MM.1S (cell line): ENCODE data around the gene PABPC1L2B.

ENCODE experiments used
- CTCF ChIP-seq: fragments of 300-600 bp; sonication (generic); IDR thresholded peaks from 2 replicates; pipeline ENCODE4 v1.5.1; 2016; ENCODE audit warnings: antibody characterized with exemption, low read length, mixed read lengths
- EZH2 ChIP-seq: fragments of 300-600 bp; sonication (generic); optimal IDR thresholded peaks from 2 replicates; pipeline ENCODE3; 2017; ENCODE audit warnings: low read depth, mild to moderate bottlenecking, antibody characterized with exemption, low read length, mixed read lengths
- EZH2phosphoT487 ChIP-seq: fragments of 300-600 bp; sonication (generic); IDR thresholded peaks from 2 replicates; pipeline ENCODE4 v1.6.1; 2018; ENCODE audit warnings: antibody characterized with exemption, low read length

GRCh38 chrX:73028876-73029275, 26.1 kb downstream of the PABPC1L2B start:
- TF ChIP-seq CTCF (no peak), EZH2phosphoT487 (no peak), EZH2 (no peak)
